Globus pallidus (tissue), 1 donor: ENCODE data around the gene DALRD3.

ENCODE experiments used
- DNase-seq: peaks from one replicate; pipeline ENCODE4 v3.0.0-alpha.2; 2015; ENCODE audit warnings: low spot score

Gene DALRD3

GRCh38 chr3:48980295-48980694, 38.1 kb downstream of the DALRD3 start:
- no peak for DNase-seq

- DNase-seq: no peak
Measured at GRCh38 chr3:48979451-48979850, 38.9 kb downstream of the DALRD3 start.

- no peak for DNase-seq
Measured at GRCh38 chr3:48974076-48974864, 44.1 kb downstream of the DALRD3 start.

- no peak for DNase-seq
Measured at GRCh38 chr3:48970586-48970985, 47.8 kb downstream of the DALRD3 start.

- no peak for DNase-seq
Measured at GRCh38 chr3:48966876-48967361, 51.5 kb downstream of the DALRD3 start.

GRCh38 chr3:48966367-48966766, 52.0 kb downstream of the DALRD3 start:
- DNase-seq: no peak
